DND-41 (cell line): Measurements from ENCODE around the gene CHTF18.

Experiments used
- ATAC-seq: fragments of 200-7000 bp; cut with Tn5 transposase; 3 replicates; pipeline ENCODE4 v1.9.1; 2021; ENCODE audit warnings: low read depth; ENCODE audit not compliant: insufficient read depth
- DNase-seq: peaks from one replicate; pipeline ENCODE4 v3.0.0-alpha.2; 2020
- H2AFZ ChIP-seq: 2 replicates; pipeline ENCODE4 v1.6.0; 2012; ENCODE audit warnings: low read depth, low read length
- H3K27ac ChIP-seq: 2 replicates; pipeline ENCODE4 v1.5.1; 2012; ENCODE audit warnings: low read length, inconsistent platforms
- H3K27me3 ChIP-seq: fragments of 200-600 bp; sonication (generic); 2 replicates; pipeline ENCODE4 v1.6.0; 2012; ENCODE audit warnings: low read length, mild to moderate bottlenecking, inconsistent platforms; ENCODE audit not compliant: insufficient read depth, poor library complexity
- H3K36me3 ChIP-seq: 2 replicates; pipeline ENCODE4 v1.5.1; 2012; ENCODE audit warnings: low read length, inconsistent platforms; ENCODE audit not compliant: insufficient read depth
- H3K4me1 ChIP-seq: 2 replicates; pipeline ENCODE4 v1.5.1; 2012; ENCODE audit warnings: mild to moderate bottlenecking, low read length; ENCODE audit not compliant: insufficient read depth
- H3K4me2 ChIP-seq: 2 replicates; pipeline ENCODE4 v1.6.0; 2012; ENCODE audit warnings: mild to moderate bottlenecking, moderate library complexity, low read length, inconsistent platforms; ENCODE audit not compliant: insufficient read depth
- H3K4me3 ChIP-seq, 2 experiments: fragments of 200-600 bp in 1 of 2; shearing (Covaris generic) in 1 of 2; 2 replicates each; pipeline ENCODE4 v1.5.1; 2012 to 2016; ENCODE audit warnings: inconsistent platforms in 2 of 2, low read length in 2 of 2, mild to moderate bottlenecking in 2 of 2, low read depth in 1 of 2, moderate library complexity in 1 of 2
- H3K79me2 ChIP-seq: 2 replicates; pipeline ENCODE4 v1.6.0; 2012; ENCODE audit warnings: low read length, inconsistent platforms; ENCODE audit not compliant: insufficient read depth
- H3K9ac ChIP-seq: 2 replicates; pipeline ENCODE4 v1.6.0; 2012; ENCODE audit warnings: low read depth, mild to moderate bottlenecking, inconsistent platforms, low read length, moderate library complexity
- H3K9me3 ChIP-seq: 2 replicates; pipeline ENCODE4 v1.5.1; 2012; ENCODE audit warnings: low read length, moderate library complexity, mild to moderate bottlenecking, inconsistent platforms; ENCODE audit not compliant: insufficient read depth, severe bottlenecking
- H4K20me1 ChIP-seq: 2 replicates; pipeline ENCODE4 v1.6.0; 2012; ENCODE audit warnings: low read length; ENCODE audit not compliant: insufficient read depth
- CTCF ChIP-seq: IDR thresholded peaks from 2 replicates; pipeline ENCODE4 v1.5.1; 2012; ENCODE audit warnings: borderline replicate concordance, low read length, moderate library complexity, mild to moderate bottlenecking; ENCODE audit not compliant: poor library complexity, severe bottlenecking; ENCODE audit errors: extremely low read depth
- EZH2 ChIP-seq: IDR thresholded peaks from 3 replicates; pipeline ENCODE4 v1.6.1; 2012; ENCODE audit warnings: borderline replicate concordance, low read depth, mild to moderate bottlenecking, moderate library complexity, low read length, inconsistent platforms; ENCODE audit not compliant: severe bottlenecking

The CHTF18 gene

GRCh38 chr16:766008-766819 is 22.2 kb upstream of the CHTF18 start:
- no peak for DNase-seq
- H3K27ac ChIP-seq, result no peak overlapping the region
- ATAC-seq, result no peak
- no peaks in the 10 kb centered on the region; the same call in 1 of the 2 replicates for H4K20me1 ChIP-seq
- no peaks in the 10 kb centered on the region for H3K9me3 ChIP-seq
- no peaks in the 10 kb centered on the region for H3K27me3 ChIP-seq
- no peaks in the 10 kb centered on the region for H3K36me3 ChIP-seq
- no peak overlapping the region for H2AFZ ChIP-seq
- H3K4me1 ChIP-seq, result no peaks in the 10 kb centered on the region
- H3K4me2 ChIP-seq, result no peak overlapping the region
- H3K4me3 ChIP-seq, result no peak overlapping the region
- H3K79me2 ChIP-seq, result no peaks in the 10 kb centered on the region
- H3K9ac ChIP-seq, result no peak overlapping the region
- no peak for TF ChIP-seq CTCF
- no peak for TF ChIP-seq EZH2

DNA sequence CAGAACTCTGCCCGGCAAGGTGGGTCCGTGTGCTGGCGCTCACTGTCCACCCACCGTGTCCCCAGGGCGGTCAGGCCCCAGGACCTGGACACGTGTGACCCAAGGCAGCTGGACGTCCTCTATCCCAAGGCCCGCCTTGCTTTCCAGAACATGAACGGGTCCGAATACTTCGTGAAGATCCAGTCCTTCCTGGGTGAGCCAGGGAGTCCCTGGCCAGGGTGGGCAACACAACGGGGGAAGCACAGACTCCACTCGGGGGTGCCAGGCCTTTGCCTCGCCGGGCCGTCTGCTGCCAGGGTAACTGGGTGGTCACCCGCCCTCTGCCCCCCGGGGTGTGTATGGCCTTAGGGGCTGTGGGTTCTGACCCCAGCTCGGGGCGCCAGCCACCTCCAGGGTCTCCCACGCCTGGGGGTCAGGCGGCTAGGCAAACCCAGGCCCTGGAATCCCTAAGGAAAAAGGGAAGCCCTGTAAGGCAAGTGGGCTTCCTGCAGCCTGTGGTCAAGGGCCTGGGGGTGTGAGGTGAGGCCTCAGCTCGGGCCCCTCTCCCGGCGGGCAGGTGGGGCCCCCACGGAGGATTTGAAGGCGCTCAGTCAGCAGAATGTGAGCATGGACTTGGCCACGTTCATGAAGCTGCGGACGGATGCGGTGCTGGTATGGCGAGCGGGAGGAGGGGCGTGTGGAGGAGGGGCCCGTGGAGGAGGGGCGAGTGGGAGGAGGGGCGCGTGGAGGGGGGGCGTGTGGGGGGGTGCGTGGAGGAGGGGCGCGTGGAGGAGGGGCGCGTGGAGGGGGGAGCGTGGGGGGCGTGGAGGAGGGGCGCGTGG is 21.4 kb upstream of the CHTF18 start:
- H3K4me2 ChIP-seq, result no peak overlapping the region
- no peaks in the 10 kb centered on the region for H3K36me3 ChIP-seq
- no peaks in the 10 kb centered on the region for H3K9me3 ChIP-seq
- H3K4me1 ChIP-seq, result no peaks in the 10 kb centered on the region
- no peaks in the 10 kb centered on the region for H3K79me2 ChIP-seq
- no peak overlapping the region for H3K4me3 ChIP-seq
- no peak for ATAC-seq
- TF ChIP-seq EZH2, result no peak
- no peak for TF ChIP-seq CTCF
- no peak for DNase-seq
- no peaks in the 10 kb centered on the region; the same call in 1 of the 2 replicates for H4K20me1 ChIP-seq
- no peak overlapping the region for H3K27ac ChIP-seq
- H2AFZ ChIP-seq, result no peak overlapping the region
- no peaks in the 10 kb centered on the region for H3K27me3 ChIP-seq
- no peak overlapping the region for H3K9ac ChIP-seq

DNA sequence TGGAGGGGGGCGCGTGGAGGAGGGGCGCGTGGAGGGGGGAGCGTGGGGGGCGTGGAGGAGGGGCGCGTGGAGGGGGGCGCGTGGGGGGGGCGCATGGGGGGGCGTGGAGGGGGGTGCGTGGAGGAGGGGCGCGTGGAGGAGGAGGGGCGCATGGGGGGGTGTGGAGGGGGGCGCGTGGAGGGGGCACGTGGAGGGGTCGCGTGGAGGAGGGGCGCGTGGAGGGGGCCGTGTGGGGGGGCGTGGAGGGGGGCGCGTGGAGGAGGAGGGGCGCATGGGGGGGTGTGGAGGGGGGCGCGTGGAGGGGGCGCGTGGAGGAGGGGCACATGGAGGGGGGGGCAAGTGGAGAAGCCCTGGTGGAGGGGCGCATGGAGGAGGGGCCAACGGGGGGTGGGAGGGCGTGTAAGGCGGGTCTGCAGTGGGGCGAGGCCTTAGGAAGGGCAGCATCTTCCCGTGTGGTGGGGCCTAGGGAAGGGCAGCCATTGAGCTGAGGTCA is 20.6 kb upstream of the CHTF18 start:
- DNase-seq (no peak), ATAC-seq (no peak)
- Histone ChIP-seq H3K4me1 (no peaks in the 10 kb centered on the region), H3K4me3 (no peak overlapping the region), H3K36me3 (no peaks in the 10 kb centered on the region), H3K27ac (no peak overlapping the region), H3K27me3 (no peaks in the 10 kb centered on the region), H3K9me3 (no peaks in the 10 kb centered on the region), H3K79me2 (no peaks in the 10 kb centered on the region), H3K4me2 (no peak overlapping the region), H2AFZ (no peak overlapping the region), H4K20me1 (no peaks in the 10 kb centered on the region; the same call in 1 of the 2 replicates), H3K9ac (no peak overlapping the region)
- no peak for TF ChIP-seq EZH2
- TF ChIP-seq CTCF, result no peak
